PFSK-1 (cell line): Measurements from ENCODE around the gene SNRPF.

ENCODE experiments used
- FOXP2 ChIP-seq: optimal IDR thresholded peaks from 2 replicates; pipeline ENCODE3; 2011; ENCODE audit warnings: borderline replicate concordance, control low read depth, inconsistent platforms; ENCODE audit not compliant: insufficient read depth; ENCODE audit errors: extremely low read length, extremely low read depth
- POLR2AphosphoS5 ChIP-seq: IDR thresholded peaks from 2 replicates; pipeline ENCODE4 v1.6.1; 2012; ENCODE audit warnings: low read depth, mild to moderate bottlenecking, control low read depth, low read length, moderate library complexity
- SIN3A ChIP-seq: IDR thresholded peaks from 2 replicates; pipeline ENCODE4 v1.6.1; 2012; ENCODE audit warnings: mild to moderate bottlenecking, low read length, moderate library complexity, borderline replicate concordance; ENCODE audit not compliant: insufficient read depth
- TAF1 ChIP-seq: IDR thresholded peaks from 2 replicates; pipeline ENCODE4 v1.6.1; 2012; ENCODE audit warnings: low read length, control low read depth, borderline replicate concordance; ENCODE audit not compliant: insufficient read depth
- TF ChIP-seq, protein P1 (sequence below), 2 experiments: IDR thresholded peaks; 2 replicates each; pipeline versions ENCODE4 v1.6.1 to v1.8.0; 2011 to 2012; ENCODE audit warnings: low read depth in 2 of 2, low read length in 2 of 2, control low read depth in 1 of 2, inconsistent platforms in 1 of 2, mild to moderate bottlenecking in 1 of 2, moderate library complexity in 1 of 2; ENCODE audit not compliant: insufficient read depth in 1 of 2

Gene SNRPF

DNA sequence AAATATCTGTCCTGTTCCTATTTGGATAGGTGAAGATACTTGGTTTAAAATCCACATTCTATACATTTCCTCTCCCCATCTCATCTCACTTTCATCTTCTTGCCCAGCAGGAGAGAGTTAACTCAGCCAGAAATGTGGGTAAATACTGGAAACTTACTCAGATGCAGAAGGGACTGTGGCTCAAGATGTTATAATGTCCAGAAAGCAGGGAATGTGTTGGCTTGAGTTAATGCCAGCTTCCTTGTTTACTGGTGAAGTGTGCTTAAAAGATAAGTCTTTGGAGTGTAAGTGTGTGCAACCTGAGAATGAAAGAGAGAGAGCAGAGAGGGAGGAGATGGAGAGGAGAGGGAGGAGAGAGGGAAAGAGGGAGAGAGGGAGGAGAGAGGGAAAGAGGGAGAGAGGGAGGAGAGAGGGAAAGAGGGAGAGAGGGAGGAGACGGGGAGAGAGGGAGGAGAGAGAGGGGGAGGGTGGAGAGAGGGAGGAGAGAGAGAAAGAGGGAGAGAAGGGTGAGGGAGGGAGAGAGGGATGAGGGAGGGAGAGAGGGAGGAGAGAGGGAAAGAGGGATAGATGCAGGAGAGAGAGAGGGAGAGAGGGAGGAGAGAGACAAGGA lies 22.0 kb upstream of the SNRPF start:
- TF ChIP-seq SIN3A (no peak), TAF1 (no peak), FOXP2 (no peak), POLR2AphosphoS5 (no peak)
- TF ChIP-seq, protein P1, sequence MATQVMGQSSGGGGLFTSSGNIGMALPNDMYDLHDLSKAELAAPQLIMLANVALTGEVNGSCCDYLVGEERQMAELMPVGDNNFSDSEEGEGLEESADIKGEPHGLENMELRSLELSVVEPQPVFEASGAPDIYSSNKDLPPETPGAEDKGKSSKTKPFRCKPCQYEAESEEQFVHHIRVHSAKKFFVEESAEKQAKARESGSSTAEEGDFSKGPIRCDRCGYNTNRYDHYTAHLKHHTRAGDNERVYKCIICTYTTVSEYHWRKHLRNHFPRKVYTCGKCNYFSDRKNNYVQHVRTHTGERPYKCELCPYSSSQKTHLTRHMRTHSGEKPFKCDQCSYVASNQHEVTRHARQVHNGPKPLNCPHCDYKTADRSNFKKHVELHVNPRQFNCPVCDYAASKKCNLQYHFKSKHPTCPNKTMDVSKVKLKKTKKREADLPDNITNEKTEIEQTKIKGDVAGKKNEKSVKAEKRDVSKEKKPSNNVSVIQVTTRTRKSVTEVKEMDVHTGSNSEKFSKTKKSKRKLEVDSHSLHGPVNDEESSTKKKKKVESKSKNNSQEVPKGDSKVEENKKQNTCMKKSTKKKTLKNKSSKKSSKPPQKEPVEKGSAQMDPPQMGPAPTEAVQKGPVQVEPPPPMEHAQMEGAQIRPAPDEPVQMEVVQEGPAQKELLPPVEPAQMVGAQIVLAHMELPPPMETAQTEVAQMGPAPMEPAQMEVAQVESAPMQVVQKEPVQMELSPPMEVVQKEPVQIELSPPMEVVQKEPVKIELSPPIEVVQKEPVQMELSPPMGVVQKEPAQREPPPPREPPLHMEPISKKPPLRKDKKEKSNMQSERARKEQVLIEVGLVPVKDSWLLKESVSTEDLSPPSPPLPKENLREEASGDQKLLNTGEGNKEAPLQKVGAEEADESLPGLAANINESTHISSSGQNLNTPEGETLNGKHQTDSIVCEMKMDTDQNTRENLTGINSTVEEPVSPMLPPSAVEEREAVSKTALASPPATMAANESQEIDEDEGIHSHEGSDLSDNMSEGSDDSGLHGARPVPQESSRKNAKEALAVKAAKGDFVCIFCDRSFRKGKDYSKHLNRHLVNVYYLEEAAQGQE (IDR thresholded peaks at IDR 0.05; ENCODE audit: insufficient read depth in 1 of 2, low read depth in 2 of 2, low read length in 2 of 2), result no peak

DNA sequence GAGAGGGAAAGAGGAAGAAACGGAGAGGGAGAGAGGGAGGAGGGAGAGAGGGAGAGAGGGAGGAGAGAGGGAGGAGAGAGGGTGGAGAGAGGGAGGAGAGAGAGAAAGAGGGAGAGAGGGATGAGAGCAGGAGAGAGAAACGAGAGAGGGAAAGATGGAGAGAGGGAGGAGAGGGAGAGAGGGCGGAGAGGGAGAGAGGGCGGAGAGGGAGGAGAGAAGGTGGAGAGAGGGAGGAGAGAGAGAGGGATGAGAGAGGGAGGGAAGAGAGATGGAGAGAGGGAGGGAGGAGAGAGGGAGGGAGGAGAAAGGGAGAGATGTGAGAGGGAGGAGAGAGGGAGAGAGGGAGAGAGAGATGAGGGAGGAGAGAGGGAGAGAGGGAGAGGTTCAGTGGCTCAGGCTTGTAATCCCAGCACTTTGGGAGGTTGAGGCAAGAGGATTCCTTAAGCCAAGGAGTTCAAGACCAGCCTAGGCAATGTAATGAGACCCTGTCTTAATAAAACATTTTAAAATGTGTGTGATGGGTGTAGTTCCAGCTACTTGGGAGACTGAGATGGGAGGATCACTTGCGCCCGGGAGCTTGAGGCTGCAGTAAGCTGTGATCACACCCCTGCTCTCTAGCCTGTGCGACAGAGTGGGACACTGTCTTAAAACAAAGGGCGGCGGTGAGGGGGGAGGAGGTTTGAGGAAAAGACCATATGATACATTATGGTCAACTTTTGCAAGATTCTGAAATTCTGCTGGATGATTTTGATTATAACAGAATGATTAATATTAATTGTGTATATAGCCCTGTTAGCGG lies 21.3 kb upstream of the SNRPF start:
- TF ChIP-seq TAF1 (0 out of 2 replicates have a peak, but pooled peaks have one; percentile 54), FOXP2 (no peak), SIN3A (no peak), POLR2AphosphoS5 (peak; percentile 67; the same call in 1 of the 2 replicates)
- TF ChIP-seq, protein P1 (IDR thresholded peaks at IDR 0.05; ENCODE audit: insufficient read depth in 1 of 2, low read depth in 2 of 2, low read length in 2 of 2), result no peak

DNA sequence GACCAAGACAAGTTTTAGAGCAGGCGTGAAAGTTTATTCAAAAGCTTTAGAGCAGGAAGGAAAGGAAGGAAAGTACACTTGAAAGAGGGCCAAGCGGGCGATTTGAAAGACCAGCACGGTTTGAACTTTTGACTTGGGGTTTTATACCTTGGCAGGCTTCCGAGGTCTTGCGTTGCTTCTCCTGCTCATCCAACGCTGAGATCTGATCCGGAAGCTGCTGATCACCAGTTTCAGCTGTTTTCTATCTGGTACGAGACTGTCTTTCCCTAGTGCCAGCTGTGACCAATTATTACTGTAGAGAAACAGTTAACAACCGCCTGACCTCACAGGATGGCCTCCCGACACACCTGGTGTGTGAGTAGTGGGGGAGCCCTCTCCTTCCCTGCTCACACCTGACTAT lies 20.6 kb upstream of the SNRPF start:
- TF ChIP-seq SIN3A (peak; percentile 95), POLR2AphosphoS5 (peak; percentile 79; the same call in 1 of the 2 replicates), FOXP2 (no peak)
- TF ChIP-seq, protein P1 (IDR thresholded peaks at IDR 0.05; ENCODE audit: insufficient read depth in 1 of 2, low read depth in 2 of 2, low read length in 2 of 2), result 0 out of 4 replicates have a peak, but pooled peaks of 1 of the 2 experiments have one; percentile 72

DNA sequence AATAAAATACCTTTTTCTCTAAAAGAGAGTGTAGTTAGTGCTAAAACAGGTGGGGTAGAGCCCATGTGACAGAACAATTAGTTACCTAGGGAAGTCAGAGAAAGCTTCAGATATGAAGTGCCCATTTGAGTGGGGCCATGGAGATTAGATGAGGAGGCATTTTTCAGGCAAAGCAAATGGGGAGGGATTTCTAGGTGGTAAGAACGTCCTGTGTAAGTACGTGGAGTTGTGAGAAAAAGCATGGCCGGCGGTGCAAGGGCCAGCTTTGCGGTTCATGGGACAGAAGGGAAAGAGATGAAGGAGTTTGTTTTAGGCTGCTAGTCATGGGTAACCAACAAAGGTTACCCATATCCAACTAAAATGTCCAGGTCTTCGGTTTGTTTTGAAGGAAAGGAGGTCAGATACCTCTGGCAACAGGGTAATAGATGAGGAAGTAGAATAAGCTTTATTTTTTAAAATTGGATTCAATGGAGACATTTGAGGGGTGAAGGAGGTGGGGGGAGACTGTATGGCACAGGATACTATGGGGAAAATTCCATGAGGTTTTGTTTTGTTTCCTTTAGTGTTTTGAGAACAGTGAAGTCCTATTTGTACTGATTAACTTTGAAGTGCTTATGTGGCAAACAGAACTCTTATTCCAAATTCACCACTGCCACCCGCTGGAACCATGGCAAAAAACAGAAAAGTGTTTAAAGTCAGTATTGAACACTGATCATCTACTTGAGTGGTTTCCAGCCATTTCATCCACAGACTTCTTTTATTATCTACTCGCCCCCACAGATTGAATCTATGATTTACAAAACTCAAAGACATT lies 10.0 kb upstream of the SNRPF start:
- TF ChIP-seq POLR2AphosphoS5, result no peak
- no peak for TF ChIP-seq FOXP2

DNA sequence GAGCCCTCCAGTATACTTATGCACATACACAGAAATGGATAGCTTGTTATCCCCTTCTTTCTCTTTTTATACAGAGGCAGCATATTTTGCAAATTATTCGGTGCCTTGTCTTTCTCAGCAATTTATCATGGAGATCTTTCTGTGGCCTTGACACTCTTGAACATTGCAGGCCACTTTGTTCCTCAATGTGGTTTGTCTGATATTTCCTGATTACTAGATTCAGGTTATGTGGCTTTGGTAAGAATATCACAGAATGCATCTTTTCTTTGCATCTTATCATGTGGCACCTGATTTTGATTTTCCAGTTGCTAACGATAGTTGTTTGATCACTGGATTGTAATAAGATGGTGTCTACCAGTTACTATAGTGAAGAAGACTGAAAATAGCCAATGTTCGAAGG lies 7.1 kb upstream of the SNRPF start:
- TF ChIP-seq, protein P1 (IDR thresholded peaks at IDR 0.05; ENCODE audit: insufficient read depth in 1 of 2, low read depth in 2 of 2, low read length in 2 of 2), result no peak
- no peak for TF ChIP-seq POLR2AphosphoS5
- no peak for TF ChIP-seq TAF1
- no peak for TF ChIP-seq FOXP2
- TF ChIP-seq SIN3A, result no peak
